GM19467 (cell line): ENCODE data around the gene AOPEP.

Source experiments
- ATAC-seq: cut with Tn5 transposase; IDR thresholded peaks from one replicate; pipeline ENCODE4 v1.9.1; 2021; ENCODE audit warnings: mild to moderate bottlenecking, moderate library complexity; ENCODE audit not compliant: unreplicated experiment

Gene AOPEP

DNA sequence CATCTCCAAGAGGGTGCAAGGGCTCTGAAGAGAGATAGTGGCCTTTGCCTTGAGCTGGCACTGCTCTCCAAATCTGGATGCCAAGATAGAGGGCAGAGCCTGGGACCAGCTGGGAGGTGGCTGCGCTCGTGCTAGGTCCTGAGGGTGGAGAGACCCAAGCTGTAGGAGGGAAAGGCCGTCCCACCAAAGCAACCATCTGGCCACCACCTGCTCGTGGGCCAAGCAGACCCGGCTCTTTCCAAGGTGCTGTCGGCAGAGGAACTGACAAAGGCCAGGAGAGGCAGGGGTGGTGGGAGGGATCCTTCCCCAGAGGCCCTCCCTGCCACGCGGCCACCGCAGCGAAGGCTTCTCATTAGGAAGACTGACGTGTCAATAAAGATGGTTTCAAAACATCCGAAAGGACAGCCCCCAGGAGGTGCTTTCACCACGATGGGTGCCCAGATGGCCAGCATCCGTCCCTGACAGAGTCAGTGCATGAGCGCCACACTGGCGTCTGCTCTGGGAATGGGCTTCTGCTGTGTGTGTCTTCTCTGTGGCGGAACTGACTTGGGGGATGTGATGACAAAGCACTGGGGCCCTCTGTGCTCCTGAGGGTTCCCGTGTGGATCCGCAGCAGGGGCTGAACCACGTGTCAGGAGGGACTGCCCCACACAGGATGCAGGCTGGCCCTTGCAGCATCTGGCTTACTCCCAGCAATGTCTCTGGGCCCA lies 377.5 kb downstream of the AOPEP start:
- ATAC-seq = no peak

DNA sequence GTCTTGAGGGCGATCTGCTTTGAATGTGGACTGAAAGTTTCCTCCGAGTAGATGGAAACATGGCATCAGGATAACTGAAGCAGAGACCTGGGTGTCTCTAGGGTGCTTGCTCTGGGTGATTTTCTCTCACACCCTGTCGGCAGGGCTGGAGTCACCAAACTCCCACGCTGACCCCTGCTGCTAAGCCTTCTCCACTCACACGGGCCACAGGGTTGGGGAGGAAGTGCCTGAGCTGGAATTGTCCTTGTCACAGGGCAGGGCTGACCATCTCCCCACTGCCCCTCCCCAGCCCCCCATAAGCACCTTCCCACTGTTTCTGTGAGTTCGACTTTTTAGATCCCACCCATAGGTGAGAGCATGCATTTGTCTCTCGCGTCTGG lies 378.1 kb downstream of the AOPEP start:
- ATAC-seq = no peak

DNA sequence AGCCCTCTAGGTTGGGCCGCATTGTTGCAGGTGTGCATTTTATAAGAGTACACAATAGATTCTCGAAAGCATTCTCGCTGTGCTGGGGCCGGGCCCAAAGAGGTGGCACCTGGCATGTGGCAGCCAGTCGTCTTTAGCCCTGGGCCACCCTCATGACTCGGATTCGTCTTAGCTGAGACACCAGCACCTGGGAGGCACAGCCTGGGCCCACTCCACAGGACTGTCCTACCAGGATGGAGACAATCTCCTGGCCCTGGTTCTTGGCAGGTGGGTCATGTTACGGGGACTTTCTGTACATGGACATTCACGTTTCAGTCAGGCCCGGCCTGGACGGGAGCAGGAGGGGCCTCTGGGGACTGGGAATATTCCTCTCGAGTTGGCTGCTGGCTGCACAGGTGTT lies 378.5 kb downstream of the AOPEP start:
- ATAC-seq = no peak

DNA sequence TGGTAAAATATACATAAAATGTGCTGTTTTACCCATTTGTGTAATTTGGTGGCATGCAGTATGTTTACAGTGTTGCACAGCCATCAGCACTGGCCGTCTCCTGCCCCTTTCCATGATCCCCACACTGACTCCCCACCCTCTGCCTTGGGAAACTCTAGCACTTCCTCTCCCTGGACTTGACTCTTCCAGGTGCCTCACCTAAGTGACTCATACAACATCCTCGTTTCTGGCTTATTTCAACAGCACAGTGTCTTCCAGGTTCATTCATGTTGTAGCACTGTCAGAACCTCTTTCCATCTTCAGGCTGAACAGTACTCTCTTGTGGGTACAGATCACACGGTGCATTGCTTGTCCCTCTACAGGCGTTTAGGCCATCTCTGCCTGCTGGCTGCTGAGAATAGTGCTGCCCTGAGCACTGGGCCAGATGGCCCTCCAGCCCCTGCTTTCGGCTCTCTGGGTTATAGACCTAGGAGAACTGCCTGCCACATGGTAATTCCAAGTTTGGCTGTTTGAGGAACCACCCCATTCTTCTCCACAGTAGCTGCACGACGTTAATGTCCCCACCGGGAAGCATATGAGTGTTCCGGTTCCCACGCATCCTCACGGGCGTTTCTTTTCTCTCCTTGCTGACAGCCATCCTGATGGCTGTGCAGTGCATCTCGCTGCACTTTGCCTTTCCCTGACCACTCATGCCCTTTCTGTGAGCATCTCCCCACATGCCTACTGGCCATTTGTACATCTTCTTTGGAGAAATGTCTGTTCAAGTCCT lies 379.2 kb downstream of the AOPEP start:
- ATAC-seq = no peak

DNA sequence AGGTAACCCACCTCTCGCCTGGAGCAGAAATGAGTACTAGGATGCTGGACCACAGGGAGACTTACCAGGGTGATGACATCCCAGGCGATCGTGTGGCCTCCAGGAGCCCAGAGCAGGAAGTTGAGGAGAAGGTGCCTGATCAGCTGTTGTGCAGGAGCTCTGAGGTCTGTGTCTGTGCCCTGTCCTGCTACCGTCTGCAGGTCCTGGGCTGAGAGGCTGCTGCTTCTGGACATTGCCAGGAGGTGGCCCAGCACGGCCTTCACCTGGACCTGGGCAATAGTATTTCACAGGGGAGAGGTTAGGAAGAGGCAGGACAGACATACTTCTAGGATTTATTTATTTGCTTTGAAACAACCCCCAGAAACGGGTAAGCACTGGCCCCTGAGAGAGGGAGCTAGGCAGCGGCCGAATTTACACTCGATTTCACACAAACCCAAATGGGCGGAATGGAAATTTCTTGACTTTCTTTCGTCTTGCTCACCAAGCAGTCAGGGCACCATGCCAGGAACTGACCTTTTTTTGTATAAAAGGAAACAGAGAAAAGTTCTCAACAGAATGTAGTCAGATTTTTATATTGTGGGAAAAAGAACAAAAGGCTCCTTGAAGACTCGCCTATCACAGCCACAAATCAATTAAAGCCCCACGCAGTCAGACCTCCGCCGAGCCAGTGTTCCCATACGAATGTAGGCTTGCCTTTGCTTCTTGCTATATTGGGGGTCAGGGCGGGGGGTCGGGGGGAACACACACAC lies 380.7 kb downstream of the AOPEP start:
- no peak for ATAC-seq

DNA sequence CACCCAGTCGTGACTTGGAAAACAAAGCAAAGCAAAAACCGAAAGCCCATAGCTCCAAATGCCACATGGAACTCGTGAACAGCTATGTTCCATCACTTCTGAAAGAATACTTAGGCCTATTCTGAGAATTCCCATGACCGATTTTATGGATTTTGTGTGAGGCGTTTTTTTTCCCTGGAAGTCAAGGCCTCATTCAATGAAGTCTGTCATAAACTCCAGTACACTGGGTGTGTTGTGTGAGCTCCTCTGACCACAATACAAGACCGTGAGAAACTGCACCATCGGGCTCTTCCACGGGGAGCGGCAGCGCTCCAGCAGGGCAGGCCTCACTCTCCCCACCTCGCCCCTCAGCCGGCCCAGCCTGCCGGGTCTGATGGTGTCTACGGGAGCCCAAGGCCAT lies 381.5 kb downstream of the AOPEP start:
- ATAC-seq = no peak

DNA sequence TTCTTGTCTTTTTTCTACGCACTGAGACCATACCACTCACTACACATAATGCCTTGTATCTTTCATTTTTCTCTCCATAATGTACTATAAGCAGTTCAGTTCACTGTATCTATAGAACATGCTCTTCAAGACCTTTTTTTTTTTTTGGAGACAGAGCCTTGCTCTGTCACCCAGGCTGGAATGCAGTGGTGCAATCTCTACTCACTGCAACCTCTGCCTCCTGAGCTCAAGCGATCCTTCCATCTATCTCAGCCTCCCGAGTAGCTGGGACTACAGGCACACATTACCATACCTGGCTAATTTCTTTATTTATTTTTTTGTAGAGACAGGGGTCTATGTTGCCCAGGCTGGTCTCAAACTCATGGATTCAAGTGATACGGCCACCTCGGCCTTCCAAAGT lies 382.3 kb downstream of the AOPEP start:
- no peak for ATAC-seq

DNA sequence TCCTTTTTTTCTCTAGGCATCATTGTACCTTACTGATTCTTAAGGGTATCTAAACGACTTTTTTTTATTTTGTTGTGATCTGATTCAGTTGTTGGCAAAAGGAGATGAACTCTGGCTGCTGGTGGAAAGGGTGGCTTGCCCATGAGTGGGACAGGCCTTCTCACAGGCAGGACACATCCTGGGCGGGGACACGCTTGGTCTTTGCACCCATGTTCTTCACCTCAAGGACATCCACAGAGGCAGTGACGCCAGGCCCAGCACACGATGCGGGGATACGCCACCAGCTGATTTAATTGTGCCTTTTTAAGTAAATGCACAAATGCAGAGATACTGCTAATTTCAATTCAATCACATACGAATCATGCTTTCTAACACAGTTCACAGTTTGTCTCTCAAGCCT lies 383.0 kb downstream of the AOPEP start:
- no peak for ATAC-seq

DNA sequence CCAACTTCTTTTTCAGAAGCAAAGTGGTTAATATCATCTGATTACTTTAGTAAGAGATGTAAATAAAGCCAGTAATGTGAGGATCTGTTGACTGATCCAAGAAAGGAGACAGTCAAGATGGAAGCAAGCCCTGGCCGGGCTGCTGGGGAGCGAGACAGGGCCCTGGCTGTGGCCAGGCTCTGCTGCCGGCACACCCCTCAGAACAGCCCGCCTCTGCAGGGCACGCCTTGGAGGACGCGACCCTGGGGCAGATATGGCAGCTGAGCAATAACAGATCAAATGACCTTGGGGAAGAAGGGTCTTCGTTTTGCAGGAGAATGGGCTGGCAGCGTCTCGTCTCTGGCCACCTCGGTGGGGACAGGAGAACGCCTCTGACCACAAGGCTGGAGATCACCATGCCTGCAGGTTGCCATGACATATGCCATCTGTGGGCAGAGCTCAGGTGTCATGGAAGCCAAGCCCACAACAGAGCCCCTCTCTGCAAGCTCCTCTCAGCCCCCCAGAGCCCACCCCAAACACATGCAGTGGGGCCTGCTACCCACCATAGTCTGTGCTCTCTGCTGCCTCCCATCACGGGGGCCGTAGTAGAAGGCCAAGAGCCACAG lies 384.5 kb downstream of the AOPEP start:
- no peak for ATAC-seq

DNA sequence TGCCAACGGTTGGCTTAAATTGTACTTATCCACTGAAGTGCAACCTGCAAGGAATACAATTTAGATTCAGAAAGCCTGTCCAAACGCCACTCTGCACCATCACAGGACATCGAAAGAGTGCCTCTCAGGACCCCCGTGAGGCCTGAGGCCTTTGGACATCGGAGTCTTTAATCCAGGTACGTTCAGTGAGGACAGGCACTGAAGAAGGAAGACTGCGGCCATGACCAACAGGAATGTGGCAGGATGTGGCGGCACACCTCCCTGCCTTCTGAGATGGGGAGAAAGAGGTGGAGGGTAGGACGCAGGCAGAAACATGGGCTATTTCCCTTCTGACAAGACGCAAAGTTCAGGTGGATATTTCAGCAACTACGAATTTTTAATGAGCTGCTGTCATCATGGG lies 385.2 kb downstream of the AOPEP start:
- ATAC-seq = no peak

DNA sequence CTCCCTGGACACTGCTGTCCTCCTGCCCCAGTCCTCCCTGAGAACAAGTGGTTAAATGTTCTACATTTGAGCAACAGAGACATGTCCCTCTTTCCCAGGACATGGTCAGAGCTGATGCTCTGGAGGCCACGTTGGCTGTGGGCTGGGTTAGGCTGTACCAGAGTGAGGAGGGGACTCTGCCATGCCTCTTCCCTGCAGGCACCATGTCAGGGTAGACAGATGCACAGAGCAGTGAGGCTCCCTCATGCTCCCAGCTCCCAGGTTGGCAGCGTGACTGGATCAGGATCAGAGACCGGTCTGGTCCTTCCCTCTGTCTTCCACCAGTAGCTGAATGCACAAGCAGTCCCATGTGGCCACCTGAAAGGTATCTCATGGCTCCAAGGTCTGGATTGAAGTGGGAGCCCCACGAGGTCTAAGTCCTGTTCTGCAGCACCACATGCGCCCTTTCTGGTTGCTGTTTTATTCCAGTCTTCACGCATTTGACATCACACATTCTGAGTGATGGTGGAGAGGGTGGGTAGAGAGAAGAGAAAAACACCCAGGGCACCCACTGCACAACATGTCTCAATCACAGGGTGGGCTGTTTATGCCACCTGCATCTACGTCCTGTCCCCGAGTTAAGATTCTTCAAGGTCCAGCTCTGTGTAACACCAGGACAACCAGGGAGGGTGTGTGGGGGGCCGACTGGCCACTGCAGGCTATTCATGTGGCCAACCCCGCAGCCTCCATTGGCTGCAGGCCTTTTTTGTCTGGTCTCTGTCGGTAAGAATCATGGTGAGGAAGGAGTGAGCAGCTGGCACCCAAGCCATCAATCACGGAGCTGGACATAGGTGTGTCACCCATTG lies 386.2 kb downstream of the AOPEP start:
- ATAC-seq = no peak

DNA sequence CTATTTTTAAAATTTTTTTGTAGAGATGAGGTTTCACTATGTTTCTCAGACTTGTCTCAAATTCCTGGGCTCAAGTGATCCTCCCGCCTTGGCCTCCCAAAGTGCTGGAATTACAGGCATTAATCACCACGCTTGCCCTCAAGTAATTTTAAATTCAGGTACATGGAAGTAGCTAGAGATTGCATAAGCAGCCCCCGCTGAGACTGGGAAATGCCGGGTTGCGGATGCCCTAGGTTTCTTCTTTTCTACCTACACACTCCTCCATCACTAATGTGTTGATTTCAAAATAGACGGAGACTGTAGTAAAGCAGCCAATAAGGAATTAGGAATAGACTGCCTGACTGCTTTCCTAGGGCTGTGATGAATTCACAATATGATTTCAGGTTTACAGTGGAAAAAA lies 388.6 kb downstream of the AOPEP start:
- no peak for ATAC-seq

DNA sequence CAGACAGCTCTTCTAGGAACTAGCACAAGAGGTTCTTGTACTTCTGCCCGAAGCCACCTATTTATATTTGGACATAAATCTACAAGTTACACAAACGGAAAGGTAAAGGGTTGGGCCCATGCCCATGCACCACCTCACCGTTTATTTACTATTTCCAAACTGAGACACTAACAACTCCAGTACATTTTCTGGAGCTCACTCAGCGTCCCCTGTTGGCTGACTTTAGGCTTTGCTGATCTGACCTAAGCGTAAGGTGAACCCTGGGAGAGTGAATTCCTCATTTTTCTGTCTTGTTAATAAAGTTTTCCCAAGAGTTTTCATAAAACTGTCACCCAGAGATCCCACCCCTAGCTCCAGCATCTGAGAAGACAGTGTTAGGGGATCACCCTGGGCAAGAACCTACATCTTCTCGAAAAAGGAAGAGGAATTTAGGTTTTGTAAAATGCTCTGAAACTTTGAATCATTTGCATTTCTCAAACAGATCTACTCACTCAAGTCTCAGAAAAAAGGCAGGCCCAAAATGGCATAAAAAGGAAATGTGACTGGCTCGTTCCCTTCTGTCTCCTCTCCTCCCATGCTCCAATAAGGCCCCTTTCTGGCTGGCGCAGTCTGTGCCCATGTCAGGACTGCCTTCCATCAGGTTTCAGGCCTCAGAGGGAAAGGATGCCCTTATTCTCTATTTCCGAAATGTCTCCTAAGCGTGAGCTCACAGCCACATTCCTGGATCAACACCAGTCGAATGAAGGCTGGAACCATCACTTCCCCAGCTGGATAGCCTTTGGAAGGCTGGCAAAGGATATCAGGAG lies 389.7 kb downstream of the AOPEP start:
- ATAC-seq = no peak

DNA sequence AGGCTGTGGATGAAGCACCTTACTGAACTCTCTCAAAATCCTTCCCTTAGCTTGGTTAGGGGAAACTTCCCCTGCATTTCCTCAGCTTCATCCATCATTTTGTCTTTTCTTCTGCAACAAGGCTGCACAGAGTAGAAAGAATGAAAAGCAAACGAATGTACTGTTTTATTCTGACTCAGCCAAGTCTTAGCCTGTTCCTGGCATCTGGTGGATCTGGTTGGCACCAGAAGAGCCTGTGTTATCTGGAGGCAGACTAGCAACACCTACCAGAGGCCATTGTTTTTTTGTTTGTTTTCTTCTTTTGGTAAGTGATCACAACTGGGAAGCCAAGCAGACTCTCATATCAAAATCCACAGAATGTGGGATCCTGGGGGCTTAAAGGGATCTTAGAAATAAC lies 390.3 kb downstream of the AOPEP start:
- ATAC-seq = no peak

DNA sequence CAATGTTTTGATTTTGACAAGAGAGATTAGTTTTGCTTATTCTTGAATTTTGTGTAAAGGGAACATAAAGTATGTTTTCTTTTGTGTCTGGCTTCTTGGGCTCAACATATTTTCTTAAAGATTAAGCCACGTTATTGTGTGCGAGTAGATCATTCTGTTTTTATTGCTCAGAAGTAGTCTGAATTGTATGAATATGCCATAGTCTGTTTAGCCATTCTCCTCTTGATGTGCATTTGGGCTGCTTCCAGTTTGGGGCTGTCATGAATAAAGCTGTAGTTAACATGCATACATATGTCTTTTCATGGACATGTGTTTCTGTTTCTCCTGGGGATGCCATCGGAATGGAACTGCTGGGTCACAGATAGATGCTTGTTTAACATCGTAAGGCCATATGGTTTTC lies 392.1 kb downstream of the AOPEP start:
- ATAC-seq = no peak

DNA sequence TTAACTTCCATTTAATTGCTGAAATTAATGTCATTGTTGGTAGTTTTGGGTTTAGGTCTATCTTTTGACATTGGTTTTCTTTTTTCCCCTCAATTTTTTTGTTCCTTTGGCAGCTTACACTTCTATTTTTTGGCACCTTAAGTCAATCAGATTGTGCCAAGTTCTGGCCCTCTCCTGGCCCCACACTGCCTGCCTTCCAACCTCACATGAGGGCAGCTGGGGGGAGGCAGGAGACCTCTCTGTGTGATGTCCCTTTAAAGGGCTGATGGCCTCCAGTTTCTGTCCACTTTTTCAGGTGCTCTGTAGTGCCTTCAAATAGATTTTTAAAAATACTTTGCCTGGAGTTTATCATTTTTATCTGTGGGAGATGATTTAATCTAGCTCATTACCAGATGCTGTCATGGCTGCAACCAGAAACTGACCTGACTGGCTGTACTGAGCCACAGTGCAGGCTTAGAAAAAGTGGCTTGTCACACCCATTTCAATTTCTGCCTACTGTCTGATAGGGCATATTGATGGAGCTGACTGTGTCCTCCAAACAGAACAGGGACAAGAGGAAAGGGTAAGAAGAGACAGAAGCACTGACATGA lies 394.4 kb downstream of the AOPEP start:
- no peak for ATAC-seq

DNA sequence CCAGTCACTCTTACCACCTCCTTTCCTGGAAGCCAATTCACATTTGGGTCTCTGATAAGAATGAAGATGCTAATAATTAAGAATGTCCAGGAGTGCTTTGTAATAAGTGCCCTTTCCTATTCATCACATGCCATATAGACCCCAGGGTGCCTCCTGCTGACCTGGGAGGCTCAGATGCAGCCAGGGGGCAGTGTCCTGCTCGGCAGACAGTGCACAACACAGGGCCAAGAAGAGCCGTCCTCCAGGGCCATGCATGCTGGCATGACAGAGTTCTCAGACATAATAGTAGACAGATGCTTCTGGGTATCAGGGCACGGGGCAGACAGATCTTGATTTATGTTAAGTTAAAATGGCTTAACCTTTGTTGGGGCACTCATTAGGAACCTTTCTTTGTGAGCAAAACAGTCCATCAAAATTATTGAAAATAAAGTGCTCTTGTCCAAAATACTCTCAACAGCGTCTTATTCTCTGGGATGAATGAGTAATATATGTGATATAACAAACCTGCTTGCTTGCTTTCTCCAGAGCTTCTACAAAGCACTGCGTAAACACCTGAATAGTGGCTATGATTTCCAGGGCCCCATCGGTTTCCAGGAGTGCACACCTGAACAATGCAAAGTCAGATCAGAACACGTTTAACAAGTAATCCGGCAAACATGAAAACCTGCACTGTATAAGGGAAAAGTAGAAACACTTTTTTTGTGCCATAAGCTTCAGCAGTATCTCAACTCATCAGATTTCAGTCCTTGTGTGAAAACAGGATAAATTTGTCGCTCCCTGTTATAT lies 398.3 kb downstream of the AOPEP start:
- no peak for ATAC-seq

DNA sequence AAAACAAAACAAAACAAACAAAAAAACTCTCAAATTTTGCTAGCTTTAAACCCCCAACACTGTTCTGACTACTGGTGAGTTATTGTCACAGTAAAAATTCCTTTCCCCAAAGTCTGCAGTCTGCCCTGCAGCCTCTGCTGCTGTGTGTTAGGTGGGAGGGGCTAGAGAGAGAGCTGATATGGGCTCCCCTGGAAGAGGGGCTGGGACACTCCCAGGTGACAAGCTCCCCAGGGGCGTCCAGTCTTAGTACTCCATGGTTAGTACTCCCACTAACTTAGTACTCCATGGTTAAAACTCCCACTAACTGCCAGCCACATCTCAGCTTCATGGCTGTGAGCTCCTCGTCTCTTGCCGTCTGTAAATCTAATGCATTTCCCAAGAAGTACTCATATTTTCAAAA lies 399.2 kb downstream of the AOPEP start:
- ATAC-seq = no peak

DNA sequence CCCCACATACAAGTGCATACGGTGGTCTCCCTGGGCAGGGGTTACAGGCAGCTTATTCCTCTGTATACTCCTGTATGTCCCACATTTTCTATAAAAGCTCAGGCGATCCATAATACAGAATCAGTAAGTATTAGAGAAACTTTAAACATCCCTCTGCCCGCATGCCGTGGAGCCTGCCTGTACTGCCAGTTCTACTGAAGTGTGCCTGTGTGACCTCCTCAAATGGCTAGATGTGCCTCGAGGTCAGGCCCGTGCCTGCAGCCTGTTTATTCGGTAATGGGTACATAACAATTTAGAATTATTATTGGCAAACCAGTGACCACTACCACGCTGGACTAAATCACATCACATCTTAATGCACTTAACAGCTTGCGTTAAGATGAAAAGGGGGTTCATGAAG lies 400.2 kb downstream of the AOPEP start:
- no peak for ATAC-seq
